GM12874 (cell line): ENCODE data around the gene FOXL3.

Source experiments
- CTCF ChIP-seq: IDR thresholded peaks from 2 replicates; pipeline ENCODE4 v1.5.1; 2011; ENCODE audit warnings: low read depth, mild to moderate bottlenecking, control low read depth, low read length, moderate library complexity; ENCODE audit not compliant: insufficient read depth

FOXL3 gene

GRCh38 chr7:334618-335357 lies 44.8 kb downstream of the FOXL3 start:
- TF ChIP-seq CTCF = no peak

- no peak for TF ChIP-seq CTCF
Observed at GRCh38 chr7:335358-336148, 45.6 kb downstream of the FOXL3 start.

GRCh38 chr7:336810-337566 lies 47.0 kb downstream of the FOXL3 start:
- TF ChIP-seq CTCF = no peak

- no peak for TF ChIP-seq CTCF
Observed at GRCh38 chr7:337567-337951, 47.6 kb downstream of the FOXL3 start.

- TF ChIP-seq CTCF = no peak
Observed at GRCh38 chr7:338295-339061, 48.5 kb downstream of the FOXL3 start.

- no peak for TF ChIP-seq CTCF
Observed at GRCh38 chr7:339062-339342, 49.0 kb downstream of the FOXL3 start.

- TF ChIP-seq CTCF = no peak
Observed at GRCh38 chr7:339696-340095, 49.7 kb downstream of the FOXL3 start.
